GM19467 (cell line): ENCODE measurements around the gene POGZ.
"Not testable (repeated sequence)": the region's sequence is repeated elsewhere in the genome, so short reads cannot be mapped to it uniquely, and the experiment has no call there.

Experiments
- ATAC-seq: cut with Tn5 transposase; IDR thresholded peaks from one replicate; pipeline ENCODE4 v1.9.1; 2021; ENCODE audit warnings: mild to moderate bottlenecking, moderate library complexity; ENCODE audit not compliant: unreplicated experiment

Gene POGZ

DNA sequence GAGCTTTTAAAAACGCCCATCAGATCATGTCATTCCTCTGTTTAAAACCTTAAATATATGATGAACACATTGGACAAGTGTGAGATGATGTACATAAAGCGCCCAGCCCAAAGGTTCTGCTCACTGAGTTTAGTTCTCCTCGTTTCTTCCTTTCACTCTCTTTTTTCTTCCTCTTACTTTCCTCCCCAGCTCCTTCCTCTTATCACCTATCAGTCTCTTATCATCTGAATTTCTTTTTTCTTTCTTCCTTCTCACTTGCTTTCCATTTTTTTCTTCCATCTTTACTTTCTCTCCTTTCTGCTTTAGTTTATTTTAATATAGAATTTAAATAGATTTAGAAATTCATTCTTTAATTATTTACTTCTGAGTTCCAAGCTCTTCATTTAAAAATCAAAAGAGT lies 17.8 kb upstream of the POGZ start:
- ATAC-seq = no peak

- no peak for ATAC-seq
These were observed 16.8 kb upstream of the POGZ start for GRCh38 chr1:151476083-151476482.

DNA sequence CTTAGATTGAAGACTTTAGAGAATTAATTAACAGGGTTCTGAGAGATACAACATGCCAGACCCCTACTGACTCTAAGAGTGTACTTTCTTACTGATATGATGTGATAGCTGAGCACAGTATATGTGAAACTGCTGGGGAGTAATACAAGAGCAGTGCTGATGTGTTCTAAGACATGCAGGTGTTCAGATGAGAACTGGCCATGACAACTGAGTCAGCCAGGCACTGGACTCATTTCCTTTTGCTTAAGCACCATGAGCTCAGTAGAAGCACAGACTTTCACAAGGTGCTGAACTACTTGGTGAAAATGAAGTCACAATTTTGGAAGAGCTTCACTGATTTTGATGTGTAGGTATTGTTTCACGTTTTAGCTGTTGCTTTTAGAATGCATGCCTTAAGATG lies 15.9 kb upstream of the POGZ start:
- peak; percentile 58 for ATAC-seq

DNA sequence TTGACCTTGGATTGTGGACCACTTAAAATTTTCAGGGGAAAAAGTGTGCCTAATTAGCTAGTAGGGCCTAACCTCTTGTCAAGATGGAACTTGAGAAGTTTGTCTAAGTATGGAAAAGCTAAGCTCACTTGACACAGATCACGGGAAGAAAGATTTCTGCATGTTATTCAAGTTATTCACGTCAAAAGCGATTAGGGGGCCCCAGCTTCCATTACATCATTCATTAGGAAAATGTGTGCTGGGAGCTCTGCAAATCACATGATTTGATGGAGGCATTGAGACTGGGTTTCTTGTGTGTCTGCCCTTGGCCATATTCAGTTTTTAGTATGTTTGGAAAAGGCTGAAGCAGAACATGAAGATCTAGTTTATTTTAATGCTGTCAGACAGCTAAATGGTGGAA lies 15.5 kb upstream of the POGZ start:
- ATAC-seq = no peak

- ATAC-seq = no peak
These were observed 13.8 kb upstream of the POGZ start for GRCh38 chr1:151472856-151473731.

- ATAC-seq = no peak
These were observed 5.7 kb upstream of the POGZ start for GRCh38 chr1:151465026-151465425.

DNA sequence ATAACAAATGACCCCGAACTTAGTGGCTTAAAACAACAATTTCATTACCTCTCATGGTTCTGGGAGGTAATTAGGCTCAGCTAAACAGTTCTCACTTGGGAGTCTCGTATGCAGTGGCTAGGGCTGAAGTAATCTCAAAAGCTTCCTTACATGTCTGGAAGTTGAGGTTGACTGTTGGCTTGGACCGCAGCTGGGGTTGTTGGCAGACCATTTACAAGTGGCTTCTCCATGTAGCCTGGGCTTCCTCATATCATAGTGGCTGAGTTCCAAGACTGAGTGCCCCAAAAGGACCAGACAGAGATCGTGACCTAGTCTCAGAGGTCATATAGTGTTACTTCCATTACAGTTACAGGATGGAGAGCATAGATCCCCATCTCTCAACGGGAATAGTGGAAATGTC lies 2.4 kb upstream of the POGZ start:
- ATAC-seq = no peak

- ATAC-seq = peak; percentile 30
These were observed 428 bp downstream of the POGZ start for GRCh38 chr1:151458802-151459330.

DNA sequence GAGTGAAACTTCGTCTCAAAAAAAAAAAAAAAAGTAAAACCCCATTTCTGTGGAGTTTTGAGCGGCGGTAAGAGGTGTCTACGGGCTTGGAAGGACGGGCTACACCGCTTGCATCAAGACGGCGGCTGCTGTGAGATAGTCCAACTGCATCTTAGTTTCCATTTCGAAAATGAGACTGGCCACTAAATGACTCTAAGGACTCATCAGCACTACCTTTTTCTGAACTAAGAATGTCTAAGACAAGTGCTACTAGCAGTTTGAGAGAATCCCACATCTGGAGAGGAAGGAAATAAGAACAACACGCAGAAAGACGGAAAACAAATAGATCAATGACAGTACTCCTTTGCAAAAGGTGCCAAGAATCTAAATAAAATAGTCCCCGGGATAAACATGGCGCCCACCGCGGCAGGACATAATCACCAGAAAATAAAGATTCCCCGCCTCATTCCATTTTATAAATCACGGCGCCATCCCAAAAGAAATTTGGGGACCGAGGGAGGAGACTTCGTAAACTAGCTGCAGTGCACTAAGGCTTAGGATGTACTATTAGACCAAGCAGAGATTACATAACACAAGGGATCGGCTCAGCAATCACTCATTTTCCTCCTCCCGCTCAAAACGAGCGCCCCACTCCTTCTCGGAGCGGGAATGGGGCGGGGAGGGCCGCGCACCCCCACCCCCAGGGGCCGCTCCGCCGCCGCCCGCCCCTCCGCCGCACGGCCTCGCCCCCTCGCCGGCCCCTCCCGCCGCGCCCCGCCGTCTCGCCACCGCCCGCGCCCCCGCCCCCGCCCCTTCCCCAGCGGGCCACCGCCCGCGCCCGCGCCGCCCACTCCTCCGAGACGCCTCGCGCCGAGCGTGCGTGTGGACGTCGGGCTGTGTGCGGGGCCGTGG lies 1.1 kb downstream of the POGZ start:
- ATAC-seq = peak; percentile 30

- ATAC-seq = no peak
These were observed 3.3 kb downstream of the POGZ start for GRCh38 chr1:151455966-151456365.

- ATAC-seq = no peak
These were observed 4.1 kb downstream of the POGZ start for GRCh38 chr1:151455231-151455630.

GRCh38 chr1:151447696-151448095 lies 11.6 kb downstream of the POGZ start:
- no peak for ATAC-seq

GRCh38 chr1:151444783-151445177 lies 14.5 kb downstream of the POGZ start:
- no peak for ATAC-seq

- ATAC-seq = peak; percentile 77
These were observed 15.2 kb downstream of the POGZ start for GRCh38 chr1:151443846-151444782.

- not testable (repeated sequence) for ATAC-seq
These were observed 21.9 kb downstream of the POGZ start for GRCh38 chr1:151437396-151437795.

DNA sequence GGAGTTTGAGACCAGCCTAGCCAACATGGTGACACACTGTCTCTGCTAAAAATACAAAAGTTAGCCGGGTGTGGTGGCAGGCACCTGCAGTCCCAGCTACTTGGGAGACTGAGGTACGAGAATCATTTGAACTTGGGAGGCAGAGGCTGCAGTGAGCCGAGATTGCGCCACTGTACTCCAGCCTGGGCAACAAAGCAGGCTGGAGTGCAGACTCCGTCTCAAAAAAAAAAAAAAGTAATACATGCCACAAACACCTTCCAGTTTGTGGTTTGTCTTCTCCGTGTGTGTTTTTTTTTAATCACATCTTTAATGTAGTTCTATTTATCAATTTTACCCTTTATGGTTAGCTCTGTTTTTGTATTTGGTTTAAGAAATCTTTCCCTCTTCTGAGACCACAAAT lies 22.3 kb downstream of the POGZ start:
- ATAC-seq = no peak

DNA sequence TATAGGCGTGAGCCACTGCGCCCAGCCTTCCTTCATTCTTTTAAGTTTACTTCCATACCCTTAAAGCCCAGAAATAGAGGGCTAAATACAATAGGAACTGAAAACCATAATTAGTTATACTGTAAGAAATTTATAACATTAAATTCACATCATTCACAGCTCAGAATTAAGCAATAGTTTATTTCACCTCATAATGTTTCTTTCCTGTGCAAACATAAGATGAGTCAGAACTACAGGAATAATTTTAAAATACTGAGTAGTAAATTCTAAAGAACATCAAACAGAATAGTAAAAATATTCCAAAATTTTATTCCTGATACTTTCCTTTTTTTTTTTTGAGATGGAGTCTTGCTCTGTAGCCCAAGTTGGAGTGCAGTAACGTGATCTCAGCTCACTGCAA lies 24.1 kb downstream of the POGZ start:
- no peak for ATAC-seq

GRCh38 chr1:151433827-151434226 lies 25.5 kb downstream of the POGZ start:
- not testable (repeated sequence) for ATAC-seq

DNA sequence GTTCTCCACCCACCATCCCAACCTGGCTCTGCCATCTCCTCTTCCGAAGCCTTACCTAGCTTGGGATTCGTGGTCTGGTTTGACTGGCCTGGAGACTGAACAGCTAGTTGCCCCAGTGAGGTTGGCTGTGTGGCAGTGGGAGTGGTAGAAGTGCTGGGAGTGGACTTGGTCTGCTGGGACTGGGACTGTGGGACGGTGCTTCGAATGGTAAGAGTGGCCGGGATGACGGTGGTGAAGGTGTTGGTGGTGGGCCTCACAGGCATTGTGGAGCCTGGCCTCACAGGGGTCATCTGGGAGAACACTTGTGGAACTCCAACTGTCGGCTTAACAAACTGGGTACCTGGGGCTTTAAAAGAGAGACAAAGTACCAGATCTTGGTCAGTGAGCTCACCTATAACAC lies 31.2 kb downstream of the POGZ start:
- no peak for ATAC-seq

GRCh38 chr1:151425103-151425502 lies 34.2 kb downstream of the POGZ start:
- no peak for ATAC-seq

DNA sequence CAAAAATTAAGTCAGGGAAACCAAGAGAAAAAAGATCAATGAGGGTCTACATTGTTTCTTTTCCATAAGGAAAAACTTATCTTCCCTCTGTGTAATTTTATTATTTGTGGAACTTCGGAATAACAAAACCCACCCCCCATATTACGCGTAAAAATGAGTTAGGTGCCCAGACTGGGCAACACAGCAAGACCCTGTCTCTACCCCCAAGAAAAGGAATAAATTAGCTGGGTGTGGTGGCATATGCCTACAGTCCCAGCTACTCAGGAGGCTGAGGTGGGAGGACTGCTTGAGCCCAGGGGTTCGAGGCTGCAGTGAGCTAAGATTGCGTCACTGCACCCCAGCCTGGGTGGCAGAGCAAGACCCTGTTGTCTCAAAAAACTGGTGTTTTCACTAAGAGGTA lies 39.5 kb downstream of the POGZ start:
- ATAC-seq = no peak
